Trophoblast cell (in vitro differentiated cells and primary cell): ENCODE measurements around the gene TCN1.
"Not testable (repeated sequence)": the region's sequence is repeated elsewhere in the genome, so short reads cannot be mapped to it uniquely, and the experiment has no call there.

Experiments used
- DNase-seq, 2 donors: peaks; one replicate each; pipeline ENCODE4 v3.0.0-alpha.2; 2016
- H2AFZ ChIP-seq: 2 replicates; pipeline ENCODE4 v1.6.1; 2013; ENCODE audit warnings: low read length, moderate library complexity, mild to moderate bottlenecking; ENCODE audit not compliant: insufficient read depth, poor library complexity
- H2AK5ac ChIP-seq: 2 replicates; pipeline ENCODE4 v1.6.1; 2013; ENCODE audit warnings: mild to moderate bottlenecking, low read length
- H2BK120ac ChIP-seq: 2 replicates; pipeline ENCODE4 v1.6.1; 2013; ENCODE audit warnings: low read length, mild to moderate bottlenecking, moderate library complexity; ENCODE audit not compliant: insufficient read depth, poor library complexity
- H2BK12ac ChIP-seq: 2 replicates; pipeline ENCODE4 v1.6.1; 2013; ENCODE audit warnings: mild to moderate bottlenecking, low read length, moderate library complexity
- H2BK5ac ChIP-seq: 2 replicates; pipeline ENCODE4 v1.6.1; 2013; ENCODE audit warnings: low read length, low read depth, moderate library complexity, mild to moderate bottlenecking; ENCODE audit not compliant: poor library complexity
- H3K14ac ChIP-seq: 2 replicates; pipeline ENCODE4 v1.6.1; 2013; ENCODE audit warnings: mild to moderate bottlenecking, low read length
- H3K18ac ChIP-seq: 2 replicates; pipeline ENCODE4 v1.6.1; 2013; ENCODE audit warnings: mild to moderate bottlenecking, low read length
- H3K23ac ChIP-seq: 2 replicates; pipeline ENCODE4 v1.6.1; 2013; ENCODE audit warnings: low read length
- H3K27ac ChIP-seq: 2 replicates; pipeline ENCODE4 v1.5.1; 2013; ENCODE audit warnings: low read depth, mild to moderate bottlenecking, inconsistent platforms, low read length, moderate library complexity
- H3K27me3 ChIP-seq: 2 replicates; pipeline ENCODE4 v1.6.1; 2013; ENCODE audit warnings: inconsistent platforms, mild to moderate bottlenecking, low read length, moderate library complexity; ENCODE audit not compliant: insufficient read depth
- H3K36me3 ChIP-seq, 2 experiments: 1 replicate in 1 of 2; 2 replicates in 1 of 2; pipeline ENCODE4 v1.6.1; 2013; ENCODE audit warnings: low read length in 2 of 2, mild to moderate bottlenecking in 2 of 2, moderate library complexity in 1 of 2; ENCODE audit not compliant: insufficient read depth in 2 of 2, control insufficient read depth in 1 of 2
- H3K4ac ChIP-seq: 2 replicates; pipeline ENCODE4 v1.6.1; 2013; ENCODE audit warnings: low read depth, mild to moderate bottlenecking, low read length, moderate library complexity
- H3K4me1 ChIP-seq, 2 experiments: 1 replicate in 1 of 2; 2 replicates in 1 of 2; pipeline ENCODE4 v1.6.1; 2013; ENCODE audit warnings: low read length in 2 of 2, mild to moderate bottlenecking in 2 of 2, moderate library complexity in 1 of 2; ENCODE audit not compliant: insufficient read depth in 2 of 2, control insufficient read depth in 1 of 2
- H3K4me2 ChIP-seq: 2 replicates; pipeline ENCODE4 v1.6.1; 2013; ENCODE audit warnings: inconsistent platforms, mild to moderate bottlenecking, low read length, moderate library complexity
- H3K4me3 ChIP-seq: 2 replicates; pipeline ENCODE4 v1.5.1; 2013; ENCODE audit warnings: mild to moderate bottlenecking, low read depth, low read length, inconsistent platforms
- H3K79me1 ChIP-seq: one replicate; pipeline ENCODE4 v1.6.1; 2013; ENCODE audit warnings: low read length
- H3K79me2 ChIP-seq: 2 replicates; pipeline ENCODE4 v1.6.1; 2013; ENCODE audit warnings: low read length, mild to moderate bottlenecking; ENCODE audit not compliant: control insufficient read depth, insufficient read depth, poor library complexity
- H3K9ac ChIP-seq: 2 replicates; pipeline ENCODE4 v1.6.1; 2013; ENCODE audit warnings: mild to moderate bottlenecking, low read length
- H3K9me3 ChIP-seq: 2 replicates; pipeline ENCODE4 v1.6.1; 2013; ENCODE audit warnings: low read depth, mild to moderate bottlenecking, control low read depth, inconsistent platforms, low read length; ENCODE audit not compliant: insufficient read depth
- H4K12ac ChIP-seq: 2 replicates; pipeline ENCODE4 v1.6.1; 2013; ENCODE audit warnings: low read depth, mild to moderate bottlenecking, low read length, moderate library complexity
- H4K8ac ChIP-seq: 2 replicates; pipeline ENCODE4 v1.6.1; 2013; ENCODE audit warnings: low read depth, mild to moderate bottlenecking, low read length, moderate library complexity
- H4K91ac ChIP-seq: one replicate; pipeline ENCODE4 v1.6.1; 2013; ENCODE audit warnings: low read depth, mild to moderate bottlenecking, low read length, moderate library complexity
- WGBS: extraction: QIAGEN DNeasy Blood & Tissue Kit; methylation state at CpG from one replicate; pipeline ENCODE4 v1.1.7; 2013; ENCODE audit warnings: missing lambda C conversion rate; ENCODE audit not compliant: insufficient read length, insufficient coverage; ENCODE audit errors: extremely low coverage; 5-methylcytosine and 5-hydroxymethylcytosine counted together

Gene TCN1

DNA sequence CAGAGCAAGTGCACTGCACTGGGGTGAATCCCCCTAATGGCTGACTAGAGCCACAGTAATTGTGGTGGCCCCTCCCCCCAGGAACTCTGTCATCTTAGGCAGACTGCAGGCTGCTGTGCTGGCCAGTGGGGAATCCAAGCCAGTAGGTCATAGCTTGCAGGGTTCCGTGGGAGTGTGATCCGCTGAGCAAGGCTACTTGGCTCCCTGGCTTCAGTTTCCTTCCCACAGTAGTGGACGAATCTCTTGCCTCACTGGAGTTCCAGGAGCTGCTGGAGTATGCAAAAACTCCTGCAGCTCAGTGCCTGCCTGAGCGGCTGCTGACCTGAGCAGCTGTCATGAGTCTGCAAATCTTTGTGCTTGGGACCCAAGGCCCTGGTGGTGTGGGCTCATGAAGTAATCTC lies 25.5 kb upstream of the TCN1 start:
- Histone ChIP-seq H3K18ac (no peak overlapping the region), H3K9me3 (no peaks in the 10 kb centered on the region), H3K27ac (no peak overlapping the region), H4K12ac (no peak overlapping the region), H2BK120ac (no peak overlapping the region), H3K4me2 (no peak overlapping the region), H3K27me3 (no peaks in the 10 kb centered on the region), H3K4ac (no peak overlapping the region), H2AK5ac (no peak overlapping the region), H3K4me1 (no peaks in the 10 kb centered on the region), H3K23ac (no peak overlapping the region), H4K8ac (no peak overlapping the region), H2BK12ac (no peak overlapping the region), H3K9ac (no peak overlapping the region), H2BK5ac (no peak overlapping the region), H3K36me3 (no peaks in the 10 kb centered on the region), H3K79me1 (no peaks in the 10 kb centered on the region), H3K14ac (no peak overlapping the region), H3K79me2 (no peaks in the 10 kb centered on the region), H4K91ac (no peak overlapping the region), H2AFZ (no peak overlapping the region), H3K4me3 (no peak overlapping the region)
- no CpG with 5 or more reads among the region's 4 CpGs for WGBS
- no peak for DNase-seq

DNA sequence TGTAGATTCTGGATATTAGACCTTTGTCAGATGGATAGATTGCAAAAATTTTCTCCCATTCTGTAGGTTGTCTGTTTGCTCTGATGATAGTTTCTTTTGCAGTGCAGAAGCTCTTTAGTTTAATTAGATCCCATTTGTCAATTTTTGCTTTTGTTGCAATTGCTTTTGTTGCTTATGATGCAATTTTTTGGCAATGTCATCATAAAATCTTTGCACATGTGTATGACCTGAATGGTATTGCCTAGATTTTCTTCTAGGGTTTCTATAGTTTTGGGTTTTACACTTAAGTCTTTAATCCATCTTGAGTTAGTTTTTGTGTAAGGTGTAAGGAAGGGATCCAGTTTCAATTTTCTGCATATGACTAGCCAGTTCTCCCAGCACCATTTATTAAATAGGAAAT lies 20.9 kb upstream of the TCN1 start:
- not testable (repeated sequence) for H2AFZ ChIP-seq, H3K23ac ChIP-seq, H3K79me2 ChIP-seq, H3K9me3 ChIP-seq, H2BK12ac ChIP-seq, H3K27ac ChIP-seq, H4K8ac ChIP-seq, H3K4me2 ChIP-seq, DNase-seq, H2BK120ac ChIP-seq, H3K14ac ChIP-seq, H4K12ac ChIP-seq, H3K9ac ChIP-seq, H3K4ac ChIP-seq, H3K27me3 ChIP-seq, H3K36me3 ChIP-seq, H2BK5ac ChIP-seq, H3K79me1 ChIP-seq, H3K4me1 ChIP-seq, H3K4me3 ChIP-seq, H3K18ac ChIP-seq, H2AK5ac ChIP-seq, H4K91ac ChIP-seq

DNA sequence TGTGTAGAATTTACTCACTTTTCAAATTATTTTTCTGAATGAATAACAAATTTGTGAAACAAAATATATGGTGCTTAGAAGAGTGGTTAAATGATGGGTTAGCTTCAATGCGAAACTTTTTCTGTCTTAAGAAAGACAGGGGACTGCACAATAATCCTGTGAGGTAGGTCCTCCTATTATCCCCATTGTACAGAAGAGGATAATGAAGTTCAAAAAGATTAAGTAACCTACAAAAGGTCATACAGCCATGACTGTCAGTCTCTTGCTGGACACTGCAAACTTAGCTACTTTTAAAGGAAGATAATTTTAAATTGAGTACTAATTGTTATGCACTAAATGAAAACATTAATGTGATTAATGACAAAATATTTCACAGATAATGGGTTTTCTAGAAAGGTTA lies 17.3 kb upstream of the TCN1 start:
- WGBS = no CpG with 5 or more reads among the region's 1 CpG

DNA sequence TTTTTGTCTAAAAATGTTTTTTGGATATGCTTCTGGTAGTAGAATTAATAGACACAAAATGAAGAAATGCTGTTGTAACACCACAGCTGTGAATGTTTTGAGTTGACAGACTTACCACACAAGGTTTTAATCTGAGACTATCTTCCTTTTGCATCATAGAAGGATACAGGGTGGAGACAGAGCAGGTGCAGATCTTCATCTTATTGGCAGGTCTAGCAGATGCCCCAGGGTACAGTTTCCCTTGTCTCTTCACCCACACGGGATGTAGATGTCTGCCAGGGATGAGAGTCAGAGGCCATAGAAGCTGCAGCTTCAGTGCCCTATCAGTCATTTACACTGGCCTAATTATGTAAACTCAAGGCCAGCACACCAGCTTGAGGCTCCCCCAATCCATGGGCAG lies 13.3 kb upstream of the TCN1 start:
- no peak overlapping the region for H4K8ac ChIP-seq
- no CpG with 5 or more reads among the region's 1 CpG for WGBS
- DNase-seq = no peak

More for the DNA sequence above, 17.3 kb upstream of the TCN1 start:
- Histone ChIP-seq H3K9me3 (no peaks in the 10 kb centered on the region), H3K4me2 (no peak overlapping the region), H3K18ac (no peak overlapping the region), H2AFZ (no peak overlapping the region), H3K27me3 (no peaks in the 10 kb centered on the region), H3K4me1 (no peaks in the 10 kb centered on the region), H3K9ac (no peak overlapping the region), H2BK120ac (no peak overlapping the region), H4K12ac (no peak overlapping the region), H4K8ac (no peak overlapping the region), H3K27ac (no peak overlapping the region), H2AK5ac (no peak overlapping the region), H3K14ac (no peak overlapping the region), H4K91ac (no peak overlapping the region), H2BK5ac (no peak overlapping the region), H3K4me3 (no peak overlapping the region), H3K4ac (no peak overlapping the region), H3K79me2 (no peaks in the 10 kb centered on the region), H3K79me1 (no peaks in the 10 kb centered on the region), H2BK12ac (no peak overlapping the region), H3K23ac (no peak overlapping the region), H3K36me3 (no peaks in the 10 kb centered on the region)
- DNase-seq = no peak

More for the DNA sequence above, 13.3 kb upstream of the TCN1 start:
- no peak overlapping the region for H3K27ac ChIP-seq
- no peak overlapping the region for H2BK5ac ChIP-seq
- no peak overlapping the region for H2BK120ac ChIP-seq
- no peak overlapping the region for H3K9ac ChIP-seq
- H2BK12ac ChIP-seq = no peak overlapping the region
- H3K79me2 ChIP-seq = no peaks in the 10 kb centered on the region
- no peaks in the 10 kb centered on the region for H3K79me1 ChIP-seq
- H3K27me3 ChIP-seq = no peaks in the 10 kb centered on the region
- no peaks in the 10 kb centered on the region for H3K9me3 ChIP-seq
- no peak overlapping the region for H2AFZ ChIP-seq
- H4K12ac ChIP-seq = no peak overlapping the region
- H3K14ac ChIP-seq = no peak overlapping the region
- H3K18ac ChIP-seq = no peak overlapping the region
- no peak overlapping the region for H3K4me3 ChIP-seq
- H3K23ac ChIP-seq = no peak overlapping the region
- H3K4me1 ChIP-seq = no peaks in the 10 kb centered on the region
- H2AK5ac ChIP-seq = no peak overlapping the region
- H3K36me3 ChIP-seq = no peaks in the 10 kb centered on the region
- no peak overlapping the region for H3K4ac ChIP-seq
- no peak overlapping the region for H4K91ac ChIP-seq
- no peak overlapping the region for H3K4me2 ChIP-seq
